ENCODE results near the gene FHIT.

Gene FHIT

GRCh38 chr3:60133269-60134162, 1117.7 kb downstream of the FHIT start:
- peak; percentile 13 for DNase-seq

- DNase-seq: no peak
Measured at GRCh38 chr3:60131618-60132017, 1119.6 kb downstream of the FHIT start.

- DNase-seq: no peak
Measured at GRCh38 chr3:60126511-60127304, 1124.5 kb downstream of the FHIT start.

GRCh38 chr3:60125686-60126085, 1125.6 kb downstream of the FHIT start:
- DNase-seq: no peak

GRCh38 chr3:60120245-60120644, 1131.0 kb downstream of the FHIT start:
- no peak for DNase-seq

GRCh38 chr3:60114191-60114590, 1137.1 kb downstream of the FHIT start:
- DNase-seq: no peak

- no peak for DNase-seq
Measured at GRCh38 chr3:60107275-60107674, 1144.0 kb downstream of the FHIT start.

GRCh38 chr3:60102154-60102553, 1149.1 kb downstream of the FHIT start:
- DNase-seq: no peak

- no peak for DNase-seq
Measured at GRCh38 chr3:60101621-60102020, 1149.6 kb downstream of the FHIT start.

- no peak for DNase-seq
Measured at GRCh38 chr3:60096403-60096802, 1154.8 kb downstream of the FHIT start.

- DNase-seq: no peak
Measured at GRCh38 chr3:60095930-60096329, 1155.3 kb downstream of the FHIT start.

- peak; percentile 45 for DNase-seq
Measured at GRCh38 chr3:60095516-60095915, 1155.7 kb downstream of the FHIT start.

- DNase-seq: no peak
Measured at GRCh38 chr3:60094392-60094947, 1156.8 kb downstream of the FHIT start.

- no peak for DNase-seq
Measured at GRCh38 chr3:60090548-60090947, 1160.7 kb downstream of the FHIT start.

- peak; percentile 22 for DNase-seq
Measured at GRCh38 chr3:60086811-60087210, 1164.4 kb downstream of the FHIT start.

- DNase-seq: no peak
Measured at GRCh38 chr3:60085649-60086048, 1165.6 kb downstream of the FHIT start.

GRCh38 chr3:60081381-60082095, 1169.7 kb downstream of the FHIT start:
- DNase-seq: peak; percentile 68

GRCh38 chr3:60080648-60081047, 1170.6 kb downstream of the FHIT start:
- DNase-seq: no peak

- DNase-seq: no peak
Measured at GRCh38 chr3:60079076-60079475, 1172.2 kb downstream of the FHIT start.

GRCh38 chr3:60076331-60076730, 1174.9 kb downstream of the FHIT start:
- peak; percentile 29 for DNase-seq

GRCh38 chr3:60073942-60074341, 1177.3 kb downstream of the FHIT start:
- DNase-seq: no peak

- no peak for DNase-seq
Measured at GRCh38 chr3:60073228-60073627, 1178.0 kb downstream of the FHIT start.

- no peak for DNase-seq
Measured at GRCh38 chr3:60070366-60070765, 1180.9 kb downstream of the FHIT start.
